Keratinocyte (primary cell): ENCODE data around the gene CD276.

Source experiments
- CTCF ChIP-seq, 3 experiments: IDR thresholded peaks in 1 of 3; conservative IDR thresholded peaks in 1 of 3; optimal IDR thresholded peaks in 1 of 3; 2 replicates in 2 of 3; 3 replicates in 1 of 3; pipeline versions ENCODE3 to v1.5.1; 2011; ENCODE audit warnings: low read length in 3 of 3, mild to moderate bottlenecking in 3 of 3, moderate library complexity in 2 of 3, control low read depth in 1 of 3, inconsistent platforms in 1 of 3; ENCODE audit not compliant: insufficient read depth in 2 of 3; ENCODE audit errors: extremely low read depth in 1 of 3
- EZH2 ChIP-seq: IDR thresholded peaks from one replicate; pipeline ENCODE4 v1.6.1; 2012; ENCODE audit warnings: inconsistent platforms, mild to moderate bottlenecking, low read length, moderate library complexity

GRCh38 chr15:73722425-73722824, 38.2 kb downstream of the CD276 start:
- no peak for TF ChIP-seq EZH2
- no peak for TF ChIP-seq CTCF (optimal IDR thresholded peaks at IDR 0.05 in 1 of 3, IDR thresholded peaks at IDR 0.05 in 1 of 3, conservative IDR thresholded peaks at IDR 0.05 in 1 of 3; ENCODE audit: extremely low read depth in 1 of 3, insufficient read depth in 2 of 3, low read length in 3 of 3)
